Smooth muscle cell (in vitro differentiated cells): Measurements from ENCODE around the gene DUSP22. TPM values are rescaled to one million over a fixed set of nuclear protein-coding genes. Genes with fewer than 3 reads are reported as not detected.

Experiments
- DNase-seq: peaks from one replicate; lab custom pipeline; 2025; ENCODE audit not compliant: unreplicated experiment; lab: John Stamatoyannopoulos, UW
- H2AFZ ChIP-seq: fragments of 200-600 bp; sonication (generic); 2 replicates; pipeline ENCODE4 v1.6.0; 2016; ENCODE audit warnings: antibody characterized with exemption, low read depth, mild to moderate bottlenecking
- H3F3A ChIP-seq: fragments of 200-600 bp; sonication (generic); 2 replicates; pipeline ENCODE4 v1.6.0; 2017; ENCODE audit warnings: antibody characterized with exemption, low read depth
- H3K27ac ChIP-seq: fragments of 200-600 bp; sonication (generic); 2 replicates; pipeline ENCODE4 v1.5.1; 2016; ENCODE audit warnings: low read depth, mild to moderate bottlenecking
- H3K27me3 ChIP-seq: fragments of 200-600 bp; sonication (generic); 2 replicates; pipeline ENCODE4 v1.6.1; 2016; ENCODE audit warnings: low read depth, mild to moderate bottlenecking
- H3K36me3 ChIP-seq: fragments of 200-600 bp; sonication (generic); 2 replicates; pipeline ENCODE4 v1.5.1; 2016; ENCODE audit warnings: low read depth
- H3K4me1 ChIP-seq: fragments of 200-600 bp; sonication (generic); 2 replicates; pipeline ENCODE4 v1.5.1; 2016; ENCODE audit warnings: low read depth
- H3K4me2 ChIP-seq: fragments of 200-600 bp; sonication (generic); 2 replicates; pipeline ENCODE4 v1.6.0; 2016; ENCODE audit warnings: mild to moderate bottlenecking
- H3K4me3 ChIP-seq: fragments of 200-600 bp; sonication (generic); 2 replicates; pipeline ENCODE4 v1.5.1; 2016; ENCODE audit warnings: mild to moderate bottlenecking
- H3K79me2 ChIP-seq: fragments of 200-600 bp; sonication (generic); 2 replicates; pipeline ENCODE4 v1.6.0; 2016; ENCODE audit warnings: low read depth, mild to moderate bottlenecking
- H3K9ac ChIP-seq: fragments of 200-600 bp; sonication (generic); 2 replicates; pipeline ENCODE4 v1.6.0; 2016; ENCODE audit warnings: low read depth
- H3K9me3 ChIP-seq: fragments of 200-600 bp; sonication (generic); replicated peaks from 2 replicates; pipeline ENCODE4 v1.5.1; 2016; ENCODE audit warnings: low read depth
- H4K20me1 ChIP-seq: fragments of 200-600 bp; sonication (generic); 2 replicates; pipeline ENCODE4 v1.6.0; 2016; ENCODE audit warnings: low read depth
- WGBS: methylation state at CpG from one replicate; pipeline ENCODE4 v1.1.7; 2016; ENCODE audit warnings: low lambda C conversion rate; 5-methylcytosine and 5-hydroxymethylcytosine counted together
- polyA plus RNA-seq: library from polyadenylated mRNA; unstranded; fragments of >200 nt; fragmentation: Nextera tagmentation; extraction: Ambion mirVana; gene quantifications from 2 replicates; pipeline ENCODE4 v1.2.1, GENCODE V29; 2016
- total RNA-seq: library from RNA; depleted of rRNA; stranded (reverse); fragments of >200 nt; gene quantifications from 2 replicates; pipeline ENCODE4 v1.2.3, GENCODE V29; 2014
- TF ChIP-seq, protein P1 (sequence below): fragments of 200-600 bp; sonication (generic); IDR thresholded peaks from 2 replicates; pipeline ENCODE4 v1.5.1; 2017; ENCODE audit warnings: borderline replicate concordance, mild to moderate bottlenecking, antibody characterized with exemption; ENCODE audit not compliant: insufficient read depth, poor library complexity, severe bottlenecking

DUSP22 gene
- total and polyA plus RNA-seq, 2 experiments from 2014 or later = 16.3 to 19.1 TPM

DNA sequence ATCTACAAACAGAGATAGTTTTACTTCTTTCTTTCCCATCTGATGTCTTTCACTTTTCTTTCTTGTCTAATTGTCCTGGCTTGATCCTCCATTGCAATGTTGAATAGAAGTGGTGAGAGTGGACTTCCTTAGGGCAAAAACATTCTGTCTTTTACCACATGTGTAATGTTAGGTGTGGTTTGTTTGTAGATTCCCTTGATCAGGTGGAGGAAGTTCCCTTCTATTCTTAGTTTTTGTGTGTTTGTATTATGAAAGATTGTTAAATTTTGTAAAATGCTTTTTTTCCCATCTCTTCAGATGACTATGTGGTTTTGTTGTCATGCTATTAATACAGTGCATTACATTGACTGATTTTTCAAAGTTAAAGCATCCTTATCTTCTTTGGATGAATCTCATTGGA is 41.6 kb upstream of the DUSP22 start:
- H3K4me3 ChIP-seq = no peak overlapping the region
- DNase-seq = no peak
- H3K4me1 ChIP-seq = no peaks in the 10 kb centered on the region
- H3K27me3 ChIP-seq = peaks cover 9% of the 10 kb centered on the region
- H3K4me2 ChIP-seq = no peak overlapping the region
- no peaks in the 10 kb centered on the region for H3K36me3 ChIP-seq
- no peak overlapping the region for H3K9ac ChIP-seq
- no peaks in the 10 kb centered on the region for H3K9me3 ChIP-seq
- TF ChIP-seq, protein P1, sequence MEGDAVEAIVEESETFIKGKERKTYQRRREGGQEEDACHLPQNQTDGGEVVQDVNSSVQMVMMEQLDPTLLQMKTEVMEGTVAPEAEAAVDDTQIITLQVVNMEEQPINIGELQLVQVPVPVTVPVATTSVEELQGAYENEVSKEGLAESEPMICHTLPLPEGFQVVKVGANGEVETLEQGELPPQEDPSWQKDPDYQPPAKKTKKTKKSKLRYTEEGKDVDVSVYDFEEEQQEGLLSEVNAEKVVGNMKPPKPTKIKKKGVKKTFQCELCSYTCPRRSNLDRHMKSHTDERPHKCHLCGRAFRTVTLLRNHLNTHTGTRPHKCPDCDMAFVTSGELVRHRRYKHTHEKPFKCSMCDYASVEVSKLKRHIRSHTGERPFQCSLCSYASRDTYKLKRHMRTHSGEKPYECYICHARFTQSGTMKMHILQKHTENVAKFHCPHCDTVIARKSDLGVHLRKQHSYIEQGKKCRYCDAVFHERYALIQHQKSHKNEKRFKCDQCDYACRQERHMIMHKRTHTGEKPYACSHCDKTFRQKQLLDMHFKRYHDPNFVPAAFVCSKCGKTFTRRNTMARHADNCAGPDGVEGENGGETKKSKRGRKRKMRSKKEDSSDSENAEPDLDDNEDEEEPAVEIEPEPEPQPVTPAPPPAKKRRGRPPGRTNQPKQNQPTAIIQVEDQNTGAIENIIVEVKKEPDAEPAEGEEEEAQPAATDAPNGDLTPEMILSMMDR = no peak
- no peak overlapping the region for H2AFZ ChIP-seq
- no peaks in the 10 kb centered on the region for H3K79me2 ChIP-seq
- H3F3A ChIP-seq = no peaks in the 10 kb centered on the region
- H3K27ac ChIP-seq = no peak overlapping the region
- H4K20me1 ChIP-seq = no peaks in the 10 kb centered on the region

DNA sequence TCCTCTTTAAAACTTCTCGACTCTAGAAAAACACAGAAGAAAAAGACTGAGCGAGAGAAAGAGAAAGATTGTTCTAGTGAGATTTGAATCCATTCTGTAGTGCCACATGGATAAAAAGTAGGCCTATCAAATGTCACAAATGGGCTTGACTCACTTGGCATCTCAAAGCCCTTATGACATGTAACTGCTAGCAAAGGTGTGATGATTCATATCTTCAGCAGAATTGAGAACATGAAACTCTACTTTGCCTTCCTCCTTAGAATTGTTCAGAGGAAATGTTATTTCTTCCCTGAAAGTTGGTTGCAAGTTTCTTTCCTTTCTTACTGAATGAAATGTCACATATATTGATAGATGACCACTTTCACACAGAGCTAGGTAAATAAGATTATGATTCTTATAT is 40.4 kb upstream of the DUSP22 start:
- H3K4me3 ChIP-seq = no peak overlapping the region
- no peak overlapping the region for H2AFZ ChIP-seq
- H3K27me3 ChIP-seq = peaks cover 9% of the 10 kb centered on the region
- WGBS = 76% methylated on average over 2 of the region's 2 CpGs
- TF ChIP-seq, protein P1 = no peak
- no peak overlapping the region for H3K9ac ChIP-seq
- H3K36me3 ChIP-seq = no peaks in the 10 kb centered on the region
- H3K27ac ChIP-seq = no peak overlapping the region
- no peak overlapping the region for H3K4me2 ChIP-seq
- no peaks in the 10 kb centered on the region for H3F3A ChIP-seq
- no peak for DNase-seq
- H3K79me2 ChIP-seq = no peaks in the 10 kb centered on the region
- H3K9me3 ChIP-seq = no peaks in the 10 kb centered on the region
- H3K4me1 ChIP-seq = no peaks in the 10 kb centered on the region
- no peaks in the 10 kb centered on the region for H4K20me1 ChIP-seq

DNA sequence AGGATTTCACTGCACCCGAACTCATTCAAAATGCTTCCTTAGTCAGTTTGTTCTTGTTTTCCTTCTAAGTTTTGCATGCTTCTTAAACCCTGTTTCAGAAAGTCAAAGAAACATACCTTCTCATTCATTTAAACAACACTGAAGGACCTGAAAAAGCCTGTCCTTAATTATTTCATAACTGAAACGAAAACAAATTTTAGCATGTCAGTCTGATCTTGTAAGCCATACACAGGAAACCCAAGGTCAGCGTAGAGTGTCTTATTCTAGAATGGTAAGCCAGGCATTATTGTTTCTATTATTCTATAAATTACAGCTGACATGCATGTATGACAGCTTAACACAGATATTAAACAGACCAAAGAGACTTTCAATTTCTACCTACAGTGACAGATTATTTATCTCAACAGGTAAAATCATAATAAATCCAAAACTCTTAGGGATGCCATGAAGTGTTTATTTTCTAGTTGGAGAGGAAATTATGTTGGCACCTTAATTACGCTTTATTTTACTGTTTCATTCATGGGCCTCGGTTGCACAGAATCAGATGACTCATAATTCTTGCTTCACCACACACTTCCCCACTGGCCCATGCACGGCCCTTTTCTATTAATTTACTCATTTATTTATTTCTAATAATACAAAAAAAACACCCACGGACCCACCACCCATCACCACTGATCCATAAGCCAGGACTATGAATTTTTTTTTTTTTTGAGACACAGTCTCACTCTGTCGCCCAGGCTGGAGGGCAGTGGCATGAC is 39.3 kb upstream of the DUSP22 start:
- WGBS = 84% methylated on average over 8 of the region's 8 CpGs

More for the DNA sequence above, 39.3 kb upstream of the DUSP22 start:
- Histone ChIP-seq H4K20me1 (no peaks in the 10 kb centered on the region), H3K27ac (no peak overlapping the region), H3K4me2 (no peak overlapping the region), H2AFZ (no peak overlapping the region), H3K9ac (no peak overlapping the region), H3K36me3 (no peaks in the 10 kb centered on the region), H3K27me3 (peaks cover 9% of the 10 kb centered on the region), H3K4me1 (no peaks in the 10 kb centered on the region), H3F3A (no peaks in the 10 kb centered on the region), H3K9me3 (no peaks in the 10 kb centered on the region), H3K4me3 (no peak overlapping the region), H3K79me2 (no peaks in the 10 kb centered on the region)
- DNase-seq = no peak
- TF ChIP-seq, protein P1 = no peak
